ENCODE measurements around the gene SUGP1. TPM values are rescaled to one million over a fixed set of nuclear protein-coding genes. Genes with fewer than 3 reads are reported as not detected.

SUGP1 gene
- total RNA-seq, 1 donor from 2014 or later, result 73.2 TPM

DNA sequence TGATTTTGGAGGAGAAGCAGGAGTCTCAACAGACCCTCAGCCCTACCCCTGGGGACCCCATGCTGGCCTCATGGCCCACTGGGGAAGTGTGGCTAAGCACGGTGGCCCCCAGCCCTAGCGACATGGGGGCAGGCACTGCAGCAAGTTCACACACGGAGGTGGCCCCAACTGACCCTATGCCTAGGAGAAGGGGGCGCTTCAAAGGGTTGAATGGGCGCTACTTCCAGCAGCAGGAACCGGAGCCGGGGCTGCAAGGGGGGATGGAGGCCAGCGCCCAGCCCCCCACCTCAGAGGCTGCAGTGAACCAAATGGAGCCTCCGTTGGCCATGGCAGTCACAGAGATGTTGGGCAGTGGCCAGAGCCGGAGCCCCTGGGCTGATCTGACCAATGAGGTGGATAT lies 93.6 kb downstream of the SUGP1 start:
- H3K27me3 Mint-ChIP-seq (ENCODE audit: unreplicated experiment), result peaks cover 6% of the 10 kb centered on the region
- no peaks in the 10 kb centered on the region for H3K4me1 Mint-ChIP-seq (ENCODE audit: unreplicated experiment)
- DNase-seq (ENCODE audit: low spot score), result no peak
- TF ChIP-seq CTCF (IDR thresholded peaks at IDR 0.05; ENCODE audit: unreplicated experiment), result no peak
- peaks cover 3% of the 10 kb centered on the region for H3K36me3 Mint-ChIP-seq (ENCODE audit: low read depth, unreplicated experiment)
- no peak overlapping the region for H3K4me3 Mint-ChIP-seq (ENCODE audit: unreplicated experiment)
- no peak overlapping the region for H3K27ac Mint-ChIP-seq (ENCODE audit: unreplicated experiment)
- H3K9me3 Mint-ChIP-seq (ENCODE audit: unreplicated experiment), result no peaks in the 10 kb centered on the region

DNA sequence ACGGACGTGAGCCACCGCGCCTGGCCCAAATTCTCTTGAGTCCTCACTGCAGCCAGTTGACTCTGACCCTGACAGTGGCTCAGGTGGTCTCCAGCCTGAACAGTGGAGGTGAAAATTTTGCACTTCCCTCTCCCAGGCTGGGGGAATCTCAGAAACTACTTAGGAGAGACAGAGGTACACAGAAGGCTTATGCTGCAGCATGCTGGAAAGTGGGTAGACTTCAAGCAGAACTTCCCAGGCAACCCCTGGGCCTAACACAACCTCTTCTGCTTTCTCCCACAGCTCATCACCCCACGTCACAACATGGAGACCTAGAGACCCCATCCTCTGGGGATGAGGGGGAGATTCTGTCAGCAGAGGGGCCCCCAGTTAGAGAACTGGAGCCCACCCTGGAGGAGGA lies 94.1 kb downstream of the SUGP1 start:
- Mint-ChIP-seq H3K4me1 (ENCODE audit: unreplicated experiment) (no peaks in the 10 kb centered on the region), H3K27ac (ENCODE audit: unreplicated experiment) (no peak overlapping the region), H3K27me3 (ENCODE audit: unreplicated experiment) (peaks cover 6% of the 10 kb centered on the region), H3K4me3 (ENCODE audit: unreplicated experiment) (no peak overlapping the region), H3K36me3 (ENCODE audit: low read depth, unreplicated experiment) (peaks cover 3% of the 10 kb centered on the region), H3K9me3 (ENCODE audit: unreplicated experiment) (no peaks in the 10 kb centered on the region)
- TF ChIP-seq CTCF (IDR thresholded peaks at IDR 0.05; ENCODE audit: unreplicated experiment), result no peak
- no peak for DNase-seq (ENCODE audit: low spot score)

Other genes starting within 250 kb of the SUGP1 start
- 25.1 TPM for gene TMEM161A, start 182.0 kb downstream of the SUGP1 start, total RNA-seq (ENCODE audit: unreplicated experiment)
- 0.97 TPM for gene MEF2B, start 150.2 kb downstream of the SUGP1 start, total RNA-seq (ENCODE audit: unreplicated experiment)
- gene BORCS8, start 128.4 kb downstream of the SUGP1 start, total RNA-seq (ENCODE audit: unreplicated experiment), result 31.3 TPM
- gene RFXANK, start 128.3 kb downstream of the SUGP1 start, total RNA-seq (ENCODE audit: unreplicated experiment), result 131 TPM
- gene NR2C2AP, start 117.1 kb downstream of the SUGP1 start, total RNA-seq (ENCODE audit: unreplicated experiment), result 4.3 TPM
- gene NCAN, start 108.6 kb downstream of the SUGP1 start, total RNA-seq (ENCODE audit: unreplicated experiment), result 0.05 TPM
- gene TM6SF2, start 47.2 kb downstream of the SUGP1 start, total RNA-seq (ENCODE audit: unreplicated experiment), result 1.4 TPM
- gene MAU2, start 320 bp upstream of the SUGP1 start, total RNA-seq (ENCODE audit: unreplicated experiment), result 49.3 TPM
- 150 TPM for gene GATAD2A, start 85.2 kb upstream of the SUGP1 start, total RNA-seq (ENCODE audit: unreplicated experiment)
- 2.7 TPM for gene TSSK6, start 195.0 kb upstream of the SUGP1 start, total RNA-seq (ENCODE audit: unreplicated experiment)
- gene NDUFA13, start 195.7 kb upstream of the SUGP1 start, total RNA-seq (ENCODE audit: unreplicated experiment), result 278 TPM
- gene YJEFN3, start 208.4 kb upstream of the SUGP1 start, total RNA-seq (ENCODE audit: unreplicated experiment), result 5.2 TPM
- 0.23 TPM for gene CILP2, start 217.8 kb upstream of the SUGP1 start, total RNA-seq (ENCODE audit: unreplicated experiment)

Data from endothelial cell (in vitro differentiated cells).